Measurements from ENCODE around the gene MYH7.

MYH7 gene

GRCh38 chr14:23365732-23366425 is 69.6 kb downstream of the MYH7 start:
- DNase-seq = no peak

- DNase-seq = no peak
These were observed 70.3 kb downstream of the MYH7 start, which contains the start of gene EFS for GRCh38 chr14:23365036-23365731. TSS of gene EFS (minus strand) at chr14:23365172. CDS start at chr14:23365025, 147 bp downstream.

- no peak for DNase-seq
These were observed 71.1 kb downstream of the MYH7 start for GRCh38 chr14:23364164-23365035.
